Endothelial cell of umbilical vein (primary cell): Measurements from ENCODE around the gene CERCAM.

ENCODE experiments used
- EZH2 ChIP-seq: IDR thresholded peaks from 2 replicates; pipeline ENCODE4 v1.6.1; 2012; ENCODE audit warnings: borderline replicate concordance, low read depth, mild to moderate bottlenecking, moderate library complexity, low read length, inconsistent platforms; ENCODE audit not compliant: severe bottlenecking
- MAX ChIP-seq: IDR thresholded peaks from 2 replicates; pipeline ENCODE4 v1.6.1; 2011; ENCODE audit not compliant: insufficient read depth, insufficient read length
- MYC ChIP-seq: IDR thresholded peaks from one replicate; pipeline ENCODE4 v1.6.1; 2011; ENCODE audit warnings: mild to moderate bottlenecking, low read depth, low read length
- POLR2AphosphoS5 ChIP-seq: IDR thresholded peaks from 2 replicates; pipeline ENCODE4 v1.6.1; 2012; ENCODE audit warnings: low read depth, mild to moderate bottlenecking, control low read depth, low read length, moderate library complexity; ENCODE audit not compliant: insufficient read depth
- TF ChIP-seq, protein P1 (sequence below), 2 donors: IDR thresholded peaks; 1 replicate in 1 of 2; 2 replicates in 1 of 2; pipeline ENCODE4 v1.5.1; 2011; ENCODE audit warnings: low read length in 2 of 2, mild to moderate bottlenecking in 2 of 2, moderate library complexity in 2 of 2, control low read depth in 1 of 2, inconsistent platforms in 1 of 2, low read depth in 1 of 2; ENCODE audit not compliant: insufficient read depth in 1 of 2; ENCODE audit errors: extremely low read depth in 1 of 2

- TF ChIP-seq MAX (no peak), EZH2 (no peak), POLR2AphosphoS5 (no peak), MYC (no peak)
- TF ChIP-seq, protein P1, sequence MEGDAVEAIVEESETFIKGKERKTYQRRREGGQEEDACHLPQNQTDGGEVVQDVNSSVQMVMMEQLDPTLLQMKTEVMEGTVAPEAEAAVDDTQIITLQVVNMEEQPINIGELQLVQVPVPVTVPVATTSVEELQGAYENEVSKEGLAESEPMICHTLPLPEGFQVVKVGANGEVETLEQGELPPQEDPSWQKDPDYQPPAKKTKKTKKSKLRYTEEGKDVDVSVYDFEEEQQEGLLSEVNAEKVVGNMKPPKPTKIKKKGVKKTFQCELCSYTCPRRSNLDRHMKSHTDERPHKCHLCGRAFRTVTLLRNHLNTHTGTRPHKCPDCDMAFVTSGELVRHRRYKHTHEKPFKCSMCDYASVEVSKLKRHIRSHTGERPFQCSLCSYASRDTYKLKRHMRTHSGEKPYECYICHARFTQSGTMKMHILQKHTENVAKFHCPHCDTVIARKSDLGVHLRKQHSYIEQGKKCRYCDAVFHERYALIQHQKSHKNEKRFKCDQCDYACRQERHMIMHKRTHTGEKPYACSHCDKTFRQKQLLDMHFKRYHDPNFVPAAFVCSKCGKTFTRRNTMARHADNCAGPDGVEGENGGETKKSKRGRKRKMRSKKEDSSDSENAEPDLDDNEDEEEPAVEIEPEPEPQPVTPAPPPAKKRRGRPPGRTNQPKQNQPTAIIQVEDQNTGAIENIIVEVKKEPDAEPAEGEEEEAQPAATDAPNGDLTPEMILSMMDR (IDR thresholded peaks at IDR 0.05; ENCODE audit: extremely low read depth in 1 of 2, insufficient read depth in 1 of 2, low read depth in 1 of 2, low read length in 2 of 2) = no peak
Measured at GRCh38 chr9:128416432-128417019, 4.1 kb upstream of the CERCAM start.
